Globus pallidus (tissue), 1 donor: ENCODE data around the gene GPN3.
A peak's percentile ranks its signal among the peaks of the same experiment; 100 is the strongest.
"Not testable (repeated sequence)": the region's sequence is repeated elsewhere in the genome, so short reads cannot be mapped to it uniquely, and the experiment has no call there.

Experiments used
- DNase-seq: peaks from one replicate; pipeline ENCODE4 v3.0.0-alpha.2; 2015; ENCODE audit warnings: low spot score

Gene GPN3

DNA sequence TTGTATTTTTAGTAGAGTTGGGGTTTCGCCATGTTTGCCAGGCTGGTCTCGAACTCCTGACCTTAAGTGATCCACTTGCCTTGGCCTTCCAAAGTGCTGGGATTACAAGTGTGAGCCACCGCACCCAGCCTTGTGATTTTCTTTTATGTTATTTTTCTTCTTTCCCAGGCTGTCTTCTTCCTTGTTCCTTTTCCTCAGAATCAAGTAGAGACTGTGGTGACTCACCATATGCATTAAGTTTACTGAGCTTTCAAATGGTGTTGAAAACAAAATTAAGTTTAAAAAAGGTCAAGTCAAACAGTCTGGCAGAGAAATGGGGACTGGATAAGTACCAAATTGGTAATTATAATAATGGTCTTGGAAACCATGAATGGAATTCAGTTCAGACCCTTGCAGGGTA lies 23.6 kb downstream of the GPN3 start:
- DNase-seq = no peak

- DNase-seq = no peak
Measured at GRCh38 chr12:110436231-110436630, 31.8 kb downstream of the GPN3 start.

GRCh38 chr12:110431957-110432587 lies 36.0 kb downstream of the GPN3 start:
- no peak for DNase-seq

DNA sequence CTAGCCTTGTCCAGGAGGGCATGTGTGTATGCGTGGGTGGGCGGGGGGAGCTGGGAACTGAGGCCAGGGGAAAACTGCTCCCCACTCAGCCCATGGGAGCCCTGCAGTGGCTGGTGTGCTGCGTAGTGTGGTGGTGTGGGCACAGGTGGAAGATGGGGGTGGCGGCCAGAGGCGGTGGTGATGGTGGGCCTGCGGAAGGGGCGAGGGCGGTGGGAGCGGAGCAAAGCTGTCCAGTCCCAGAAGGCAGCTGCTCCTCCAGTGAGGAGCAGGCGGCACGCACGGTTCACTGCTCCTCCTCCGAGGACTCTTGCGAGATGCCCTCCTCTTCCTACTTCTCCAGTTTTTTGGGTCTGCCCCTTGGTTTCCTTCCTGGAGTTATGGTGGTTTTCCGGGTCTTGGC lies 38.4 kb downstream of the GPN3 start:
- not testable (repeated sequence) for DNase-seq

DNA sequence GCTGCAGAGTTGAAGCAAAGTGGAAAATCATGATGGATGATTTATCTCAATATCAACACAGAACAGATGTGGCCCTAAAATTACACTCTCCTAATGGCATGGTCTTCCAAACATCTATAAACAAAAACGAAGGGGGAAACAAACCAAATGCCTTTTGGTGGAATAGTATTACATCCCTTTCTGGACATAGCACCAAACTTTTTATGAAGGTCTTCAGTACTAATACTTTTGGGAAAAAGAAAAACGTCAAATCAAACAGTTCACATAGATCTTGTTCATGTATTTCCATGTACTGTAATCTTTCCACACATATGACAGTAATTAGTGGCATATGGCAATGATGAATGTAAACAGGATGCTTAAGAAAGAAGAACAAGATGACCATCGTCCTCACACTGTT lies 41.7 kb downstream of the GPN3 start:
- DNase-seq = no peak

GRCh38 chr12:110424237-110424636 lies 43.8 kb downstream of the GPN3 start:
- no peak for DNase-seq

DNA sequence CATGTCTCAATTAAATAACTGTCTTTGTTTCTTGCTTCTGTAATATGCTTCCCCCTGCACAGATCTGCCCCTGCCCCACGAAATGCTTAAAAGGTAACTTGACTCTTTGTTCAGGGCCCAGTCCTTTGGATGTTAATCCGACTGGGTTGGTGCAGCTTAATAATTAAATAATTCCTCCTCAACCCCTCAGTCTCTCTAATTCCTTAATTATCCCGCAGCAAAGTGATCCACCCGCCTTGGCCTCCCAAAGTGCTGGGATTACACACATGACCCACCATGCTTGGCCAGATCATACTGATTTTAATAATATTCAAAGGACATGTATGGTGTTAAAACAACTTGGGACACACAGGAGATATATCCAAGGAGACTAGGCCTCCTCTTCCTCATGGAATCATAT lies 46.4 kb downstream of the GPN3 start:
- DNase-seq = no peak

GRCh38 chr12:110421159-110421661 lies 46.8 kb downstream of the GPN3 start:
- no peak for DNase-seq

DNA sequence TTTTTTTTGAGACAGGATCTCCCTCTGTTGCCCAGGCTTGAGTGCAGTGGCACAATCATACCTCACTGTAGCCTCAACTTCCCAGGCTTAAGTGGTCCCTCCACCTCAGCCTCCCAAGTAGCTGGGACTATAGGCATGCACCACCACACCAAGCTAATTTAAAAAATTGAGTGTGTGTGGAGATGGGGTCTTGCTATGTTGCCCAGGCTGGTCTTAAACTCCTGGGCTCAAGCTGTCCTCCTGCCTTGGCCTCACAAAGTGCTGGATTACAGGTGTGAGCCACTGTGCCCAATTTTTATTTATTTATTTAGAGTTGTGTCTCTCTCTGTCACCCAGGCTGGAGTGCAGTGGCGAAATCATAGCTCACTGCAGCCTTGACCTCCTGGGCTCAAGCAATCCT lies 47.4 kb downstream of the GPN3 start:
- DNase-seq = not testable (repeated sequence)

DNA sequence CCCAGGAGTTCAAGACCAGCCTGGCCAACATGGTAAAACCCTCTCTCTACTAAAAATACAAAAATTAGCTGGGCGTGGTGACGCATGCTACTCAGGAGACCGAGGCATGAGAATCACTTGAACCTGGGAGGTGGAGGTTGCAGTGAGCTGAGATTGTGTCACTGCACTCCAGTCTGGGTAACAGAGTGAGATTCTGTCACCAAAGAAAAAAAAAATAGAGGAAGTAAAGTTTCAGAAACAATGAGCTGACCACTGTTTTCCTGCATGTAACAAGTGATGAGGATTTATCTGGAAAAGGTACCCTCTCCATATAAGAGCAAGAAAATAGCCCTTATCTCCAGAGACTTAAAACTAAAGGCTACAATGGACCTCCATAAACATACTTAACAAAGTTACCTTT lies 50.9 kb downstream of the GPN3 start:
- not testable (repeated sequence) for DNase-seq

DNA sequence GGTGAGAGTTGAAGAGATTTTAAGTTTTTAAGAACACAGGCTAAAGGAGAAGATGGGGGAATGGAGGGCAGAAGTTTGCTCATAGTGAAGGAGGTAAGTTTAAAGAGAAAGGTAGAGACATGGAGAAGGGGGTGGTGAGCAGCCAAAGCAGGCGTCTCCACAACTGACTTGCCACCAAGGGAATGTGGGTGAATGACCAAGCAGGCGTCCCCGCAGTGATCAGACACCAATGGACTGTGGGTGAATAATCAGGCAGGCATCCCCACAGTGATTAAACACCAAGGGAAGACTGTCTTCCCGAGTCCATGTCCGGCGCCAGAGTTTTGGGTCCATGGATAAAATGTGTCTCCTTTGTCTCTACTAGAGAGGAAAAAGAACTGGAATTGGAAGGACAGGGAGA lies 58.0 kb downstream of the GPN3 start:
- DNase-seq = not testable (repeated sequence)

DNA sequence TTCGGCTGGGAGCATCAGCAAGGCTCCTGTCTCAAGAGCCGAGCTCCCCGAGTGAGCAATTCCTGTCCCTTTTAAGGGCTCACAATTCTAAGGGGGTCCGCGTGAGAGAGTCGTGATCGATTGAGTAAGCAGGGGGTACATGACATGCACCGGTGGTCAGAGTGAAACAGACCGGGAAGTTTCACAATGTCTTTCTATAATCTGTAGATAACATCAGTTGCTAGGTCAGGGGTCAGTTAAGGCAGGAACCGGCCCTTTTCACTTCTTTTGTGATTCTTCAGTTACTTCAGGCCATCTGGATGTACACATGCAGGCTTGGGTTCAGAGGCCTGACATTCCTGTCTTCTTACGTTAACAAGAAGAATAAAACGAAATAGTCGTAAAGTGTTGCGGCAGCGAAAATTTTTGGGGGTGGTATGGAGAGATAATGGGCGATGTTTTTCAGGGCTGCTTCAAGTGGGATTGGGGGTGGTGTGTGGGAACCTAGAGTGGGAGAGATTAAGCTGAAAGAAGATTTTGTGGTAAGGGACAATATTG lies 62.9 kb downstream of the GPN3 start:
- DNase-seq = not testable (repeated sequence)

- DNase-seq = peak; percentile 65
Measured at GRCh38 chr12:110403976-110404682, 63.9 kb downstream of the GPN3 start.

- peak; percentile 86 for DNase-seq
Measured at GRCh38 chr12:110403146-110403975, 64.7 kb downstream of the GPN3 start, which contains the start of gene ANAPC7. Gene ANAPC7 (minus strand): TSS chr12:110403708. CDS start chr12:110403627, 81 bp downstream.
